ENCODE results near the gene MYBBP1A. TPM values are rescaled to one million over a fixed set of nuclear protein-coding genes. Genes with fewer than 3 reads are reported as not detected.

Gene MYBBP1A
- total and polyA plus RNA-seq, 12 donors: 18.7 to 30.3 (median 23.4) TPM

- H3K27ac ChIP-seq: no peak overlapping the region
- peaks cover 0 to 30% (median 16%) of the 10 kb centered on the region in 9 donors for H3K4me1 ChIP-seq
- H3K27me3 ChIP-seq: no peaks in the 10 kb centered on the region
- WGBS, 2 donors: 94 to 95% methylated on average over 15 of the region's 15 CpGs
- H3K36me3 ChIP-seq: no peaks in the 10 kb centered on the region
- no peaks in the 10 kb centered on the region for H3K9me3 ChIP-seq
- DNase-seq: no peak
- intact Hi-C loops (cut with DNase I): loop anchor here in 1 of 10 donors (10.0 kb wide), 1 partner anchor 64 kb away; no protein-coding TSS in a partner anchor
- ATAC-seq: no peak
- no peak overlapping the region for H3K4me3 ChIP-seq
- TF ChIP-seq CTCF (IDR thresholded peaks at IDR 0.05): no peak
Observed at GRCh38 chr17:4488989-4489595, 66.1 kb downstream of the MYBBP1A start.

Other genes starting within 250 kb of the MYBBP1A start
- 100 to 1,000 TPM in 6 of 10 donors, 10 to 100 TPM in 4; 82.1 to 119 (median 104) TPM for gene UBE2G1, start 188.7 kb downstream of the MYBBP1A start, total RNA-seq
- gene UBE2G1, start 188.7 kb downstream of the MYBBP1A start, polyA plus RNA-seq: 10 to 100 TPM; 14.9 to 41.1 TPM
- 1 to 10 TPM in 5 of 10 donors, under 1 TPM in 4, not detected in 1; 0.22 to 4.2 (median 1.3) TPM for gene SPNS3, start 121.4 kb downstream of the MYBBP1A start, total RNA-seq
- gene SPNS3, start 121.4 kb downstream of the MYBBP1A start, polyA plus RNA-seq: under 1 TPM; 0.13 to 0.59 TPM
- 10 to 100 TPM in 4 of 10 donors, 1 to 10 TPM in 6; 4.5 to 19.9 (median 8.9) TPM for gene SPNS2, start 56.5 kb downstream of the MYBBP1A start, total RNA-seq
- 10 to 100 TPM; 22.0 to 27.7 TPM for gene SPNS2, start 56.5 kb downstream of the MYBBP1A start, polyA plus RNA-seq
- gene GGT6, start 5.2 kb upstream of the MYBBP1A start, total RNA-seq: under 1 TPM in 4 of 10 donors, not detected in 6; 0.08 to 0.19 (median 0.12) TPM
- under 1 TPM; 0.03 to 0.15 TPM for gene GGT6, start 5.2 kb upstream of the MYBBP1A start, polyA plus RNA-seq
- gene SMTNL2, start 29.1 kb upstream of the MYBBP1A start, total RNA-seq: 10 to 100 TPM in 9 of 10 donors, 1 to 10 TPM in 1; 7.8 to 84.1 (median 23.4) TPM
- gene SMTNL2, start 29.1 kb upstream of the MYBBP1A start, polyA plus RNA-seq: 10 to 100 TPM in 1 of 2 donors, 1 to 10 TPM in 1; 2.7 to 11.8 TPM
- 1 to 10 TPM in 1 of 10 donors, under 1 TPM in 6, not detected in 3; 0.11 to 1.3 (median 0.16) TPM for gene ALOX15, start 86.3 kb upstream of the MYBBP1A start, total RNA-seq
- not detected for gene ALOX15, start 86.3 kb upstream of the MYBBP1A start, polyA plus RNA-seq
- 10 to 100 TPM; 28.6 to 41.9 (median 35.2) TPM for gene PELP1, start 148.8 kb upstream of the MYBBP1A start, total RNA-seq
- 10 to 100 TPM; 14.4 to 29.3 TPM for gene PELP1, start 148.8 kb upstream of the MYBBP1A start, polyA plus RNA-seq
- 10 to 100 TPM; 10.8 to 53.5 (median 17.2) TPM for gene ARRB2, start 155.2 kb upstream of the MYBBP1A start, total RNA-seq
- gene ARRB2, start 155.2 kb upstream of the MYBBP1A start, polyA plus RNA-seq: 10 to 100 TPM; 13.4 to 33.4 TPM
- 10 to 100 TPM; 11.9 to 21.7 (median 17.5) TPM for gene MED11, start 176.0 kb upstream of the MYBBP1A start, total RNA-seq
- gene MED11, start 176.0 kb upstream of the MYBBP1A start, polyA plus RNA-seq: 10 to 100 TPM; 23.9 to 57.1 TPM
- 1 to 10 TPM in 1 of 10 donors, under 1 TPM in 8, not detected in 1; 0.15 to 2.1 (median 0.38) TPM for gene ZMYND15, start 184.4 kb upstream of the MYBBP1A start, total RNA-seq
- under 1 TPM; 0.20 to 0.22 TPM for gene ZMYND15, start 184.4 kb upstream of the MYBBP1A start, polyA plus RNA-seq
- 10 to 100 TPM in 1 of 10 donors, 1 to 10 TPM in 9; 2.8 to 29.6 (median 4.2) TPM for gene CXCL16, start 184.5 kb upstream of the MYBBP1A start, total RNA-seq
- 1 to 10 TPM; 1.5 to 3.3 TPM for gene CXCL16, start 184.5 kb upstream of the MYBBP1A start, polyA plus RNA-seq
- not detected for gene TM4SF5, start 216.5 kb upstream of the MYBBP1A start, total RNA-seq
- gene TM4SF5, start 216.5 kb upstream of the MYBBP1A start, polyA plus RNA-seq: not detected
- 1 to 10 TPM in 1 of 10 donors, under 1 TPM in 7, not detected in 2; 0.38 to 2.1 (median 0.59) TPM for gene VMO1, start 231.0 kb upstream of the MYBBP1A start, total RNA-seq
- gene VMO1, start 231.0 kb upstream of the MYBBP1A start, polyA plus RNA-seq: 1 to 10 TPM; 1.2 to 1.8 TPM
- under 1 TPM in 1 of 10 donors, not detected in 9; 0.25 TPM for gene GLTPD2, start 233.6 kb upstream of the MYBBP1A start, total RNA-seq
- not detected for gene GLTPD2, start 233.6 kb upstream of the MYBBP1A start, polyA plus RNA-seq
- 100 to 1,000 TPM; 160 to 221 (median 176) TPM for gene PSMB6, start 240.8 kb upstream of the MYBBP1A start, total RNA-seq
- gene PSMB6, start 240.8 kb upstream of the MYBBP1A start, polyA plus RNA-seq: 100 to 1,000 TPM; 151 to 386 TPM

Data from heart right ventricle (tissue), 16 donors.